Neural cell (in vitro differentiated cells): ENCODE data around the gene BABAM2.

Experiments used
- EZH2 ChIP-seq: fragments of 200-600, 300-800 bp; shearing (Covaris generic), sonication (generic); IDR thresholded peaks from 2 replicates; pipeline ENCODE4 v1.6.1; 2014; ENCODE audit warnings: antibody characterized with exemption, low read length, borderline replicate concordance, mild to moderate bottlenecking; ENCODE audit not compliant: insufficient read depth, poor library complexity, severe bottlenecking
- TF ChIP-seq, protein P1 (sequence below): fragments of 450-650 bp; IDR thresholded peaks from 2 replicates; pipeline ENCODE4 v1.5.1; 2014; ENCODE audit warnings: antibody characterized with exemption, mild to moderate bottlenecking, moderate library complexity; ENCODE audit not compliant: poor library complexity, severe bottlenecking

DNA sequence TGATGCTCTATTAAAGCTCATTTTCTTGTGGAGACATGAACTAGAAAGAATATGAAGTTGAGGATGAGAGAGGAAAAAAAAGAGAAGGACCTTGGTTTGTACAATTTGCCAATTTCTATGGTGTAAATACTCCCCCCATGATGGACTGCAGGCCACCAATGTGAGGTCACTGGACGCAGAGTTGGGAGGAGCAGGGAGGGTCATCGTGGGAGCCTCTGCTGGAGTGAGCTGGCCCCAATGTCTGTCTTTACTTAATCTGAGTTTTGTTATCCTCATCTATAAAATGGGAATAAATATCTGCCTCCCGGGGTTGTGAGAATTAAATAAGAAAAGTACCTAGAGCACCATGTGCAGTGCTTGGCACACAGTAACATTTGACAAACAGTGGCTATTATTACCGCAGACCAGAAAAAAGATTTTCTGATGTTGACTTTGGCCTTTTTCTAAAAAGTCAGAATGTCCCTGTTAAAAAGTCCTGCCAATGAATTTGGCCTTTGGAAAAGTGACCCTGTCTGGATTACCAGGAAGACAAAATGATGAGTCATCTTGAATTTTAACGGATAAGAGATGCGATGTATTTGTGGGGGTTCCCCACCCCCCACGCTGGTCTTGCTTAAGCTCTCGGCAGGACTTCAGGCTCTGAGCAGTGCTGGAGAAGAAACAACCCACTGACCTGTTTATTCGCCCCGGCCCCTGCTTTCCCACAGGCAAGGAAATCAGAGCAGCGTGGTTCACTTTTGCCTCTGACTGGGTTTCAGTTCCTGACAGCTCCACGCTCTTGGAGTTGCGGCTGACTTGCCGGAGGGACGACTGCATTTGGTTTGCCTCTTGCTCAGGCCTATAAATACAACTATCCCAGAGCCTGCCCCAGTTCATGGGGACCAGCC is 451.8 kb downstream of the BABAM2 start:
- TF ChIP-seq EZH2: no peak
- TF ChIP-seq, protein P1, sequence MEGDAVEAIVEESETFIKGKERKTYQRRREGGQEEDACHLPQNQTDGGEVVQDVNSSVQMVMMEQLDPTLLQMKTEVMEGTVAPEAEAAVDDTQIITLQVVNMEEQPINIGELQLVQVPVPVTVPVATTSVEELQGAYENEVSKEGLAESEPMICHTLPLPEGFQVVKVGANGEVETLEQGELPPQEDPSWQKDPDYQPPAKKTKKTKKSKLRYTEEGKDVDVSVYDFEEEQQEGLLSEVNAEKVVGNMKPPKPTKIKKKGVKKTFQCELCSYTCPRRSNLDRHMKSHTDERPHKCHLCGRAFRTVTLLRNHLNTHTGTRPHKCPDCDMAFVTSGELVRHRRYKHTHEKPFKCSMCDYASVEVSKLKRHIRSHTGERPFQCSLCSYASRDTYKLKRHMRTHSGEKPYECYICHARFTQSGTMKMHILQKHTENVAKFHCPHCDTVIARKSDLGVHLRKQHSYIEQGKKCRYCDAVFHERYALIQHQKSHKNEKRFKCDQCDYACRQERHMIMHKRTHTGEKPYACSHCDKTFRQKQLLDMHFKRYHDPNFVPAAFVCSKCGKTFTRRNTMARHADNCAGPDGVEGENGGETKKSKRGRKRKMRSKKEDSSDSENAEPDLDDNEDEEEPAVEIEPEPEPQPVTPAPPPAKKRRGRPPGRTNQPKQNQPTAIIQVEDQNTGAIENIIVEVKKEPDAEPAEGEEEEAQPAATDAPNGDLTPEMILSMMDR: no peak
